ENCODE measurements around the gene MAP2K4. TPM values are rescaled to one million over a fixed set of nuclear protein-coding genes. Genes with fewer than 3 reads are reported as not detected.

MAP2K4 gene
- total RNA-seq, 1 donor from 2014 or later = 61.9 TPM

- peaks cover 100% of the 10 kb centered on the region for H3K79me2 ChIP-seq (ENCODE audit: low read depth)
Measured at GRCh38 chr17:12057520-12057919, 36.8 kb downstream of the MAP2K4 start.

GRCh38 chr17:12058535-12058934 lies 37.9 kb downstream of the MAP2K4 start:
- Histone ChIP-seq H3K9ac (no peak overlapping the region), H3K36me3 (peaks cover 3% of the 10 kb centered on the region), H3K4me2 (no peak overlapping the region), H3K27me3 (no peaks in the 10 kb centered on the region), H3K4me1 (peaks cover 3% of the 10 kb centered on the region), H4K20me1 (ENCODE audit: low read depth) (peaks cover 31% of the 10 kb centered on the region), H2AFZ (replicated peaks) (no peak overlapping the region), H3K9me3 (ENCODE audit: low read depth) (no peaks in the 10 kb centered on the region), H3K79me2 (ENCODE audit: low read depth) (peaks cover 100% of the 10 kb centered on the region), H3K4me3 (no peak overlapping the region), H3F3A (ENCODE audit: low read depth) (no peaks in the 10 kb centered on the region), H3K27ac (no peak overlapping the region)
- Mint-ChIP-seq H3K4me1 (peaks cover 6% of the 10 kb centered on the region), H3K36me3 (peaks cover 33% of the 10 kb centered on the region), H3K4me3 (no peak overlapping the region), H3K27me3 (ENCODE audit: insufficient read depth, low read depth) (no peaks in the 10 kb centered on the region), H3K9me3 (peaks cover 9% of the 10 kb centered on the region), H3K27ac (no peak overlapping the region)
- no peak for TF ChIP-seq EZH2 (IDR thresholded peaks at IDR 0.05)
- TF ChIP-seq EZH2phosphoT487 (IDR thresholded peaks at IDR 0.05) = no peak
- TF ChIP-seq CTCF (IDR thresholded peaks at IDR 0.05) = no peak
- no peak for DNase-seq (ENCODE audit: low spot score)

More at GRCh38 chr17:12057520-12057919, 36.8 kb downstream of the MAP2K4 start:
- H3K4me3 Mint-ChIP-seq = no peak overlapping the region
- H3K36me3 Mint-ChIP-seq = peaks cover 24% of the 10 kb centered on the region
- peaks cover 6% of the 10 kb centered on the region for H3K4me1 Mint-ChIP-seq
- H4K20me1 ChIP-seq (ENCODE audit: low read depth) = peaks cover 38% of the 10 kb centered on the region
- no peaks in the 10 kb centered on the region for H3F3A ChIP-seq (ENCODE audit: low read depth)
- H3K27me3 Mint-ChIP-seq (ENCODE audit: insufficient read depth, low read depth) = no peaks in the 10 kb centered on the region
- peaks cover 6% of the 10 kb centered on the region for H3K4me1 ChIP-seq
- peaks cover 3% of the 10 kb centered on the region for H3K36me3 ChIP-seq
- H3K27me3 ChIP-seq = no peaks in the 10 kb centered on the region
- no peak for DNase-seq (ENCODE audit: low spot score)
- peaks cover 2% of the 10 kb centered on the region for H3K9me3 Mint-ChIP-seq
- no peak overlapping the region for H2AFZ ChIP-seq (replicated peaks)
- no peak overlapping the region for H3K4me3 ChIP-seq
- H3K9me3 ChIP-seq (ENCODE audit: low read depth) = no peaks in the 10 kb centered on the region
- TF ChIP-seq EZH2 (IDR thresholded peaks at IDR 0.05) (no peak), EZH2phosphoT487 (IDR thresholded peaks at IDR 0.05) (no peak), CTCF (IDR thresholded peaks at IDR 0.05) (no peak)
- no peak overlapping the region for H3K4me2 ChIP-seq
- no peak overlapping the region for H3K9ac ChIP-seq
- no peak overlapping the region for H3K27ac ChIP-seq
- H3K27ac Mint-ChIP-seq = no peak overlapping the region

GRCh38 chr17:12062249-12062648 lies 41.6 kb downstream of the MAP2K4 start:
- Mint-ChIP-seq H3K4me3 (no peak overlapping the region), H3K27me3 (ENCODE audit: insufficient read depth, low read depth) (no peaks in the 10 kb centered on the region), H3K36me3 (peaks cover 44% of the 10 kb centered on the region), H3K9me3 (peaks cover 18% of the 10 kb centered on the region), H3K4me1 (peaks cover 3% of the 10 kb centered on the region), H3K27ac (no peak overlapping the region)
- Histone ChIP-seq H3K27ac (no peak overlapping the region), H4K20me1 (ENCODE audit: low read depth) (peaks cover 14% of the 10 kb centered on the region), H3F3A (ENCODE audit: low read depth) (no peaks in the 10 kb centered on the region), H3K9ac (no peak overlapping the region), H3K4me3 (no peak overlapping the region), H3K36me3 (no peaks in the 10 kb centered on the region), H3K27me3 (no peaks in the 10 kb centered on the region), H3K4me1 (no peaks in the 10 kb centered on the region), H3K4me2 (no peak overlapping the region), H2AFZ (replicated peaks) (no peak overlapping the region), H3K79me2 (ENCODE audit: low read depth) (peaks cover 81% of the 10 kb centered on the region), H3K9me3 (ENCODE audit: low read depth) (no peaks in the 10 kb centered on the region)
- TF ChIP-seq EZH2phosphoT487 (IDR thresholded peaks at IDR 0.05) = no peak
- TF ChIP-seq CTCF (IDR thresholded peaks at IDR 0.05) = no peak
- no peak for TF ChIP-seq EZH2 (IDR thresholded peaks at IDR 0.05)
- no peak for DNase-seq (ENCODE audit: low spot score)
